Measurements from ENCODE around the gene TMEM97.

GRCh38 chr17:28335201-28335958 is 16.4 kb downstream of the TMEM97 start, which contains the start of the genes IFT20 and TNFAIP1:
- no peak for TF ChIP-seq CTCF (IDR thresholded peaks at IDR 0.05 in 2 of 3, conservative IDR thresholded peaks at IDR 0.05 in 1 of 3; ENCODE audit: insufficient read depth in 2 of 3, low read depth in 1 of 3, low read length in 3 of 3)
- peak; percentile 94 to 95 for TF ChIP-seq SIX5 (IDR thresholded peaks at IDR 0.05; ENCODE audit: borderline replicate concordance in 1 of 2, insufficient read depth in 1 of 2, low read depth in 1 of 2, low read length in 2 of 2)
- TF ChIP-seq FOXK2 (conservative IDR thresholded peaks at IDR 0.05 in 1 of 2, IDR thresholded peaks at IDR 0.05 in 1 of 2; ENCODE audit: low read depth in 2 of 2): peak; percentile 99 to 100
- no peak for TF ChIP-seq ZNF121 (CRISPR knock-in tag; conservative IDR thresholded peaks at IDR 0.05)
- TF ChIP-seq CEBPG (CRISPR knock-in tag; IDR thresholded peaks at IDR 0.05): no peak
- TF ChIP-seq CEBPG (tag; conservative IDR thresholded peaks at IDR 0.05 in 1 of 2, IDR thresholded peaks at IDR 0.05 in 1 of 2): no peak
- peak; percentile 79 for TF ChIP-seq POLR2A (conservative IDR thresholded peaks at IDR 0.05)
- TF ChIP-seq SMC3 (conservative IDR thresholded peaks at IDR 0.05; ENCODE audit: insufficient read depth, low read depth, low read length): no peak
- peak; percentile 46 for TF ChIP-seq MYC (IDR thresholded peaks at IDR 0.05; ENCODE audit: low read depth, low read length)
- peak; percentile 81; the same call in 1 of the 2 replicates for TF ChIP-seq MYC (CRISPR knock-in tag; IDR thresholded peaks at IDR 0.05; ENCODE audit: borderline replicate concordance, low read depth)
- TF ChIP-seq NR2F6 (CRISPR knock-in tag; IDR thresholded peaks at IDR 0.05): no peak
- peak; percentile 97 for TF ChIP-seq RREB1 (CRISPR knock-in tag; IDR thresholded peaks at IDR 0.05)
- TF ChIP-seq CHD1 (IDR thresholded peaks at IDR 0.05; ENCODE audit: low read length): no peak
- TF ChIP-seq BHLHE40 (IDR thresholded peaks at IDR 0.05; ENCODE audit: low read length): no peak

Data from K562 (cell line).